Measurements from ENCODE around the gene GPC1.

The GPC1 gene

GRCh38 chr2:240512109-240512485 lies 76.6 kb downstream of the GPC1 start:
- Histone ChIP-seq H3K9me3 (no peaks in the 10 kb centered on the region), H3K4me3 (no peak overlapping the region), H3K4me1 (no peaks in the 10 kb centered on the region), H3K27ac (no peak overlapping the region), H3K36me3 (peaks cover 0 to 38% (median 14%) of the 10 kb centered on the region in 3 donors), H3K27me3 (no peaks in the 10 kb centered on the region)
- intact Hi-C loops (cut with DNase I; ENCODE audit: low total_unique reads), result no loop called here
- no peak for TF ChIP-seq CTCF (IDR thresholded peaks at IDR 0.05)
- DNase-seq, result no peak

GRCh38 chr2:240512666-240513535 lies 77.4 kb downstream of the GPC1 start:
- no peaks in the 10 kb centered on the region for H3K27me3 ChIP-seq
- H3K4me3 ChIP-seq, result no peak overlapping the region
- no peak for TF ChIP-seq CTCF (IDR thresholded peaks at IDR 0.05)
- H3K9me3 ChIP-seq, result no peaks in the 10 kb centered on the region
- H3K36me3 ChIP-seq, result peaks cover 0 to 38% (median 14%) of the 10 kb centered on the region in 3 donors
- no peak for DNase-seq
- no peaks in the 10 kb centered on the region for H3K4me1 ChIP-seq
- intact Hi-C loops (cut with DNase I; ENCODE audit: low total_unique reads), result no loop called here
- no peak overlapping the region for H3K27ac ChIP-seq

- Histone ChIP-seq H3K4me3 (no peak overlapping the region), H3K27ac (no peak overlapping the region), H3K36me3 (peaks cover 0 to 35% (median 14%) of the 10 kb centered on the region in 3 donors), H3K4me1 (no peaks in the 10 kb centered on the region), H3K27me3 (no peaks in the 10 kb centered on the region), H3K9me3 (no peaks in the 10 kb centered on the region)
- DNase-seq, result peak; percentile 81 to 85
- intact Hi-C loops (cut with DNase I; ENCODE audit: low total_unique reads), result no loop called here
- peak; percentile 70 to 72 for TF ChIP-seq CTCF (IDR thresholded peaks at IDR 0.05)
Observed at GRCh38 chr2:240513549-240514287, 78.3 kb downstream of the GPC1 start.

GRCh38 chr2:240514631-240515030 lies 79.2 kb downstream of the GPC1 start:
- H3K9me3 ChIP-seq, result no peaks in the 10 kb centered on the region
- intact Hi-C loops (cut with DNase I; ENCODE audit: low total_unique reads), result no loop called here
- H3K36me3 ChIP-seq, result peaks cover 0 to 26% (median 14%) of the 10 kb centered on the region in 3 donors
- H3K4me3 ChIP-seq, result no peak overlapping the region
- peaks cover 0 to 8% (median 2%) of the 10 kb centered on the region in 4 donors for H3K4me1 ChIP-seq
- H3K27me3 ChIP-seq, result no peaks in the 10 kb centered on the region
- TF ChIP-seq CTCF (IDR thresholded peaks at IDR 0.05), result no peak
- H3K27ac ChIP-seq, result no peak overlapping the region
- DNase-seq, result no peak

- H3K27me3 ChIP-seq, result peaks cover 0 to 11% of the 10 kb centered on the region in 2 donors
- H3K4me3 ChIP-seq, result no peak overlapping the region
- intact Hi-C loops (cut with DNase I; ENCODE audit: low total_unique reads), result no loop called here
- H3K27ac ChIP-seq, result no peak overlapping the region
- H3K36me3 ChIP-seq, result peaks cover 0 to 10% (median 9%) of the 10 kb centered on the region in 3 donors
- DNase-seq, result no peak
- H3K9me3 ChIP-seq, result no peaks in the 10 kb centered on the region
- peaks cover 0 to 18% (median 10%) of the 10 kb centered on the region in 4 donors for H3K4me1 ChIP-seq
- no peak for TF ChIP-seq CTCF (IDR thresholded peaks at IDR 0.05)
Observed at GRCh38 chr2:240517342-240517741, 81.9 kb downstream of the GPC1 start.

Data from tibial artery (tissue), 4 donors.